KMS-11 (cell line): ENCODE measurements around the gene DIS3L2.

Experiments used
- H2AFZ ChIP-seq: fragments of 200-600 bp; sonication (generic); 2 replicates; pipeline ENCODE4 v1.6.1; 2016; ENCODE audit warnings: antibody characterized with exemption, mixed run types, low read depth
- H3K27ac ChIP-seq: fragments of 200-600 bp; sonication (generic); 2 replicates; pipeline ENCODE4 v1.6.1; 2016; ENCODE audit warnings: mild to moderate bottlenecking, mixed run types
- H3K27me3 ChIP-seq: fragments of 200-600 bp; sonication (generic); 2 replicates; pipeline ENCODE4 v1.6.1; 2017; ENCODE audit warnings: mild to moderate bottlenecking, low read depth, mixed run types, moderate library complexity; ENCODE audit not compliant: insufficient read depth
- H3K36me3 ChIP-seq: fragments of 200-600 bp; sonication (generic); 2 replicates; pipeline ENCODE4 v1.6.1; 2017; ENCODE audit warnings: mild to moderate bottlenecking, mixed run types; ENCODE audit not compliant: insufficient read depth
- H3K4me1 ChIP-seq: fragments of 200-600 bp; sonication (generic); 2 replicates; pipeline ENCODE4 v1.6.1; 2016; ENCODE audit warnings: mild to moderate bottlenecking, low read depth, mixed run types; ENCODE audit not compliant: poor library complexity, severe bottlenecking
- H3K4me2 ChIP-seq: fragments of 200-600 bp; sonication (generic); 2 replicates; pipeline ENCODE4 v1.7.0; 2016; ENCODE audit warnings: mild to moderate bottlenecking, mixed run types
- H3K4me3 ChIP-seq: fragments of 200-600 bp; sonication (generic); IDR thresholded peaks from 2 replicates; pipeline ENCODE4 v1.6.1; 2017; ENCODE audit warnings: low read depth, low read length, mixed read lengths; ENCODE audit not compliant: insufficient read depth
- H3K79me2 ChIP-seq: fragments of 200-600 bp; sonication (generic); 2 replicates; pipeline ENCODE4 v1.6.1; 2016; ENCODE audit warnings: low read depth, mixed run types; ENCODE audit not compliant: insufficient read depth
- H3K9ac ChIP-seq: fragments of 200-600 bp; sonication (generic); 2 replicates; pipeline ENCODE4 v1.6.1; 2016; ENCODE audit warnings: mild to moderate bottlenecking, mixed run types
- H4K20me1 ChIP-seq: fragments of 200-600 bp; sonication (generic); 2 replicates; pipeline ENCODE4 v1.6.1; 2016; ENCODE audit warnings: mild to moderate bottlenecking, mixed run types; ENCODE audit not compliant: insufficient read depth
- TF ChIP-seq, protein P1 (sequence below): fragments of 200-600 bp; sonication (generic); conservative IDR thresholded peaks from 2 replicates; pipeline ENCODE4 v1.6.1; 2017; ENCODE audit warnings: low read depth, mild to moderate bottlenecking, antibody characterized with exemption, low read length, moderate library complexity, mixed read lengths

Gene DIS3L2

DNA sequence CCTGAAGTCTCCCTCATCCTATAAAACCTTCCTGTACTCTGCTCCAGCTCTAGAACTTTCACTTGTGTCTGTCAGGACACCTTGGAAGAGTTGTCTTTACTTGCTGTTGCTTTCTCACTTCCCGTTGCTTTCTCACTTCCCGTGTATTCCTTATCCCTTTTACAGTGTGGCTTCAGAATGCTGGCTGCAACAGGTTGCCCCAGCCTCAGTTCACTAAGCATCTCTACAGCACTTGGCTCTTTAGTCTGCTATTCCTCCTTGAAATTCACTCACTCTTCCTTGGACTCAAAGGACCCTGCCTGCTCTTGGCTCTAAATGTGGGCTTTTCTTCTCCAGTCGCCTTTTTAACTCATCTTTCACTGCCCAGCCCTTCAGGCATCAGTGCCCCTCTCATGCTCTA lies 254.5 kb downstream of the DIS3L2 start:
- H2AFZ ChIP-seq: no peak overlapping the region
- TF ChIP-seq, protein P1, sequence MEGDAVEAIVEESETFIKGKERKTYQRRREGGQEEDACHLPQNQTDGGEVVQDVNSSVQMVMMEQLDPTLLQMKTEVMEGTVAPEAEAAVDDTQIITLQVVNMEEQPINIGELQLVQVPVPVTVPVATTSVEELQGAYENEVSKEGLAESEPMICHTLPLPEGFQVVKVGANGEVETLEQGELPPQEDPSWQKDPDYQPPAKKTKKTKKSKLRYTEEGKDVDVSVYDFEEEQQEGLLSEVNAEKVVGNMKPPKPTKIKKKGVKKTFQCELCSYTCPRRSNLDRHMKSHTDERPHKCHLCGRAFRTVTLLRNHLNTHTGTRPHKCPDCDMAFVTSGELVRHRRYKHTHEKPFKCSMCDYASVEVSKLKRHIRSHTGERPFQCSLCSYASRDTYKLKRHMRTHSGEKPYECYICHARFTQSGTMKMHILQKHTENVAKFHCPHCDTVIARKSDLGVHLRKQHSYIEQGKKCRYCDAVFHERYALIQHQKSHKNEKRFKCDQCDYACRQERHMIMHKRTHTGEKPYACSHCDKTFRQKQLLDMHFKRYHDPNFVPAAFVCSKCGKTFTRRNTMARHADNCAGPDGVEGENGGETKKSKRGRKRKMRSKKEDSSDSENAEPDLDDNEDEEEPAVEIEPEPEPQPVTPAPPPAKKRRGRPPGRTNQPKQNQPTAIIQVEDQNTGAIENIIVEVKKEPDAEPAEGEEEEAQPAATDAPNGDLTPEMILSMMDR: no peak
- no peaks in the 10 kb centered on the region for H3K79me2 ChIP-seq
- H3K4me2 ChIP-seq: no peak overlapping the region
- no peaks in the 10 kb centered on the region for H4K20me1 ChIP-seq
- peaks cover 22% of the 10 kb centered on the region for H3K4me1 ChIP-seq
- no peaks in the 10 kb centered on the region for H3K36me3 ChIP-seq
- no peak overlapping the region for H3K9ac ChIP-seq
- H3K27ac ChIP-seq: no peak overlapping the region
- no peak overlapping the region for H3K4me3 ChIP-seq
- H3K27me3 ChIP-seq: no peaks in the 10 kb centered on the region

DNA sequence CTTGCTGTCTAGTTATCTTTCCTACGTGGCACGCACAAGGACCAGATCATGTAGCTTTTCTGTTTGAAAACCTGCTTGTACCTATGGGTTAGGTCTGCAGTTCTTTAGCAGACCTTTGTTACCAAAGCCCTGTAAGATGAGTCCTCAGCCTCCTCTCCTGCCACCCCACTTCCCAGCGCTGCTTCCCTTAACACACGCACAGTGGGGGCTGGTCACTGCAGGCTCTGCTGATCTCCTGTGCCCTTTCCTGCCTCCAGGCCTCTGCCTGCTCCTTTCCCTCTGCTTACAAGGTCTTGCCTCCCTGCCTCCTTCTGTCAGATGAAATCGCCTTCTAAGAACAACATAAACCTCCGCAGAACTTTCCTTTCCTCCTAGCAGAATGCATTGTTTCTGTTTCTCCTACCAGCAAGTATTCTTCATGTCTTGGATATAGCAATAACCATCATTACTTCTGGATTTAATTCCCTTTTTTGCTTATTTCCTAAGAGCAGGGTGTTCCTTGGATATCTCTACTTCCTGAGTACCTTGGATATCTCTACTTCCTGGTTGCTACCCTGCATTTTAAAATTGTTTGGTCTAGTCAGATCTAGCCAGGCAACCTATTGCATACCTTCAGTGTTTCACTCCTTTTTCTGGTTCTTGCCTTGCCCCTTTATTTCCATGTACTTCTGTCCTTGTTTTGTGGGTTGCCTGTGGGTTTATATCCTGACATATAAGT lies 257.4 kb downstream of the DIS3L2 start:
- H3K79me2 ChIP-seq: no peaks in the 10 kb centered on the region
- TF ChIP-seq, protein P1: no peak
- no peak overlapping the region for H3K27ac ChIP-seq
- H3K9ac ChIP-seq: no peak overlapping the region
- H3K4me1 ChIP-seq: no peaks in the 10 kb centered on the region
- H4K20me1 ChIP-seq: no peaks in the 10 kb centered on the region
- no peaks in the 10 kb centered on the region for H3K36me3 ChIP-seq
- H3K4me3 ChIP-seq: no peak overlapping the region
- H3K27me3 ChIP-seq: no peaks in the 10 kb centered on the region
- no peak overlapping the region for H3K4me2 ChIP-seq
- no peak overlapping the region for H2AFZ ChIP-seq

DNA sequence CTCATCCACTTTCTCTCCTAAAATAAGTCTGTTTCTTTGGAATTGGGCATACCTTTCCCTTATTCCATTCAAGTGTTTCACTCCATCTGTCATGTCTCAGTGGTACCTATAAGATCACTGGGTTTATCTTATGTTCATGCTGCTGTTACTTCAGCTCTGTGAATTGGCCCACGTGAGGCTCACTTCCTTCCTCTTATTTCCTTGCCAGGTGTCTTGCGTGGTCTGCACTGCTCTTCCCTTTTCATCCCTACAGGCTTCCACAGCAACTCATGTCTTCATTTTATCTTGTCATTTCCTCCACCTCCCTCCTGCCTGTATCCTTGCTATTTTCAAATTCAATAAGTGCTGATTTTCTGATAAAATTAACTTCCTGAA lies 258.0 kb downstream of the DIS3L2 start:
- no peaks in the 10 kb centered on the region for H3K79me2 ChIP-seq
- H3K4me2 ChIP-seq: no peak overlapping the region
- no peaks in the 10 kb centered on the region for H4K20me1 ChIP-seq
- H2AFZ ChIP-seq: no peak overlapping the region
- H3K36me3 ChIP-seq: no peaks in the 10 kb centered on the region
- no peak overlapping the region for H3K4me3 ChIP-seq
- H3K9ac ChIP-seq: no peak overlapping the region
- TF ChIP-seq, protein P1: no peak
- no peaks in the 10 kb centered on the region for H3K27me3 ChIP-seq
- no peaks in the 10 kb centered on the region for H3K4me1 ChIP-seq
- H3K27ac ChIP-seq: no peak overlapping the region

DNA sequence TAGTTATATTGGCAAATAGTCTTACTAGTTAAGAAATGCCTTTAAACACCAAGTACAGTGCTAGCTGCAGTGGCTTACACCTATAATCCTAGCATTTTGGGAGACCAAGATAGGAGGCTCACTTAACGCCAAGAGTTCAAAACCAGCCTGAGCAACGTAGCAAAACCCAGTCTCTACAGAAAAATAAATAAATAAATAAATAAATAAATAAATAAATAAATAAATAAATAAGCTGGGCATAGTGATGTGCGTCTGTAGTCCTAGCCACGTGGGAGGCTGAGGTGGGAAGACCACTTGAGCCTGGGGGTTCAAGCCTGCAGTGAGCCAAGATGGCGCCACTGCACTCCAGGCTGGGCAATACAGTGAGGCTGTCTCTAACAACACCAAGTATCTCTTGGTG lies 258.4 kb downstream of the DIS3L2 start:
- no peak overlapping the region for H3K27ac ChIP-seq
- H2AFZ ChIP-seq: no peak overlapping the region
- no peaks in the 10 kb centered on the region for H3K27me3 ChIP-seq
- H3K4me2 ChIP-seq: no peak overlapping the region
- H3K9ac ChIP-seq: no peak overlapping the region
- no peaks in the 10 kb centered on the region for H3K36me3 ChIP-seq
- TF ChIP-seq, protein P1: no peak
- H3K79me2 ChIP-seq: no peaks in the 10 kb centered on the region
- no peak overlapping the region for H3K4me3 ChIP-seq
- H4K20me1 ChIP-seq: no peaks in the 10 kb centered on the region
- H3K4me1 ChIP-seq: no peaks in the 10 kb centered on the region
